ENCODE data around the gene VWA3B.

Gene VWA3B

GRCh38 chr2:98343285-98343684 is 256.3 kb downstream of the VWA3B start:
- no peak for DNase-seq

GRCh38 chr2:98346311-98347236 is 259.6 kb downstream of the VWA3B start, which contains the start of gene CNGA3:
TSS of gene CNGA3 (plus strand) at chr2:98346456. CDS start at chr2:98369976, 23,520 bp downstream.
- DNase-seq: no peak

- no peak for DNase-seq
These were observed 260.5 kb downstream of the VWA3B start for GRCh38 chr2:98347298-98348065.

- no peak for DNase-seq
These were observed 261.1 kb downstream of the VWA3B start for GRCh38 chr2:98348066-98348561.

- no peak for DNase-seq
These were observed 263.4 kb downstream of the VWA3B start for GRCh38 chr2:98350411-98350810.

- DNase-seq: no peak
These were observed 268.9 kb downstream of the VWA3B start for GRCh38 chr2:98355881-98356280.

- no peak for DNase-seq
These were observed 269.8 kb downstream of the VWA3B start for GRCh38 chr2:98356729-98357128.

- no peak for DNase-seq
These were observed 270.9 kb downstream of the VWA3B start for GRCh38 chr2:98357849-98358248.

GRCh38 chr2:98359986-98360385 is 273.0 kb downstream of the VWA3B start:
- DNase-seq: no peak

All from CD4-positive, alpha-beta T cell treated with Interleukin-21 for 1 hour (primary cell).